IMR-90 (cell line): ENCODE measurements around the gene CFAP90.

Experiments
- CEBPB ChIP-seq: IDR thresholded peaks from 2 replicates; pipeline ENCODE4 v1.6.1; 2012; ENCODE audit warnings: low read depth, low read length, improper control_type of control experiment
- FOS ChIP-seq: fragments of 150-350 bp; IDR thresholded peaks from 2 replicates; pipeline ENCODE4 v1.6.1; 2016; ENCODE audit warnings: low read depth, low read length
- MAFK ChIP-seq: IDR thresholded peaks from 2 replicates; pipeline ENCODE4 v1.6.1; 2012; ENCODE audit warnings: low read depth, low read length, improper control_type of control experiment
- MAZ ChIP-seq: IDR thresholded peaks from 2 replicates; pipeline ENCODE4 v1.6.1; 2012; ENCODE audit warnings: low read depth, mild to moderate bottlenecking, low read length, improper control_type of control experiment, moderate library complexity, borderline replicate concordance
- POLR2A ChIP-seq: IDR thresholded peaks from 2 replicates; pipeline ENCODE4 v1.6.1; 2012; ENCODE audit warnings: mild to moderate bottlenecking, low read depth, low read length
- RAD21 ChIP-seq: IDR thresholded peaks from 2 replicates; pipeline ENCODE4 v1.6.1; 2012; ENCODE audit warnings: low read length, improper control_type of control experiment
- RCOR1 ChIP-seq: IDR thresholded peaks from 2 replicates; pipeline ENCODE4 v1.6.1; 2012; ENCODE audit warnings: mild to moderate bottlenecking, low read length, improper control_type of control experiment; ENCODE audit not compliant: insufficient replicate concordance
- SMC3 ChIP-seq: fragments of 150-350 bp; IDR thresholded peaks from 2 replicates; pipeline ENCODE4 v1.6.1; 2016; ENCODE audit warnings: low read depth, mild to moderate bottlenecking, antibody characterized with exemption, low read length, moderate library complexity
- TF ChIP-seq, protein P1 (sequence below): conservative IDR thresholded peaks from 2 replicates; pipeline ENCODE4 v1.5.1; 2012; ENCODE audit warnings: mild to moderate bottlenecking, low read depth, low read length, improper control_type of control experiment
- TF ChIP-seq, protein P2 (sequence below): fragments of 150-350 bp; IDR thresholded peaks from 2 replicates; pipeline ENCODE4 v1.6.1; 2016; ENCODE audit warnings: low read depth, mild to moderate bottlenecking, low read length, moderate library complexity, borderline replicate concordance

DNA sequence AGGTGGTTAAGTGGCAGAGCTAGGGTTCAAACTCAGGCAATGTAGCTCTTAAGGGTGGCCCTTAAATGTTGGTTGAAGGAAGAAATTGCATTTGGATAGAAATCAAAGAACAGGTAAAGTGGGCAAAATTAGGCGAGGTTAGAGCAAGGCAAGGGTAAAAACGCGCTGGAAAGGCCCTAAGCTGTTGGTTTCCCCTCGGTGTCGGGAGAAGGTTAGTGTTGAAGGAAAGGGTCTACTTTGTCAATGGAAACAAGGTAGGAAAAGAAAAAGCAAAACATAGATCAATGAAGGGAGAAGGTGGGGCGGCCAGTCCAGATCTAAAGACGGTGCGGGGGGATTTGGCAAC is 17.5 kb upstream of the CFAP90 start:
- no peak for TF ChIP-seq FOS
- TF ChIP-seq CEBPB, result no peak
- TF ChIP-seq, protein P1, sequence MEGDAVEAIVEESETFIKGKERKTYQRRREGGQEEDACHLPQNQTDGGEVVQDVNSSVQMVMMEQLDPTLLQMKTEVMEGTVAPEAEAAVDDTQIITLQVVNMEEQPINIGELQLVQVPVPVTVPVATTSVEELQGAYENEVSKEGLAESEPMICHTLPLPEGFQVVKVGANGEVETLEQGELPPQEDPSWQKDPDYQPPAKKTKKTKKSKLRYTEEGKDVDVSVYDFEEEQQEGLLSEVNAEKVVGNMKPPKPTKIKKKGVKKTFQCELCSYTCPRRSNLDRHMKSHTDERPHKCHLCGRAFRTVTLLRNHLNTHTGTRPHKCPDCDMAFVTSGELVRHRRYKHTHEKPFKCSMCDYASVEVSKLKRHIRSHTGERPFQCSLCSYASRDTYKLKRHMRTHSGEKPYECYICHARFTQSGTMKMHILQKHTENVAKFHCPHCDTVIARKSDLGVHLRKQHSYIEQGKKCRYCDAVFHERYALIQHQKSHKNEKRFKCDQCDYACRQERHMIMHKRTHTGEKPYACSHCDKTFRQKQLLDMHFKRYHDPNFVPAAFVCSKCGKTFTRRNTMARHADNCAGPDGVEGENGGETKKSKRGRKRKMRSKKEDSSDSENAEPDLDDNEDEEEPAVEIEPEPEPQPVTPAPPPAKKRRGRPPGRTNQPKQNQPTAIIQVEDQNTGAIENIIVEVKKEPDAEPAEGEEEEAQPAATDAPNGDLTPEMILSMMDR, result no peak
- no peak for TF ChIP-seq SMC3
- TF ChIP-seq RCOR1, result no peak
- no peak for TF ChIP-seq POLR2A
- TF ChIP-seq MAFK, result no peak
- TF ChIP-seq RAD21, result no peak
- TF ChIP-seq, protein P2, sequence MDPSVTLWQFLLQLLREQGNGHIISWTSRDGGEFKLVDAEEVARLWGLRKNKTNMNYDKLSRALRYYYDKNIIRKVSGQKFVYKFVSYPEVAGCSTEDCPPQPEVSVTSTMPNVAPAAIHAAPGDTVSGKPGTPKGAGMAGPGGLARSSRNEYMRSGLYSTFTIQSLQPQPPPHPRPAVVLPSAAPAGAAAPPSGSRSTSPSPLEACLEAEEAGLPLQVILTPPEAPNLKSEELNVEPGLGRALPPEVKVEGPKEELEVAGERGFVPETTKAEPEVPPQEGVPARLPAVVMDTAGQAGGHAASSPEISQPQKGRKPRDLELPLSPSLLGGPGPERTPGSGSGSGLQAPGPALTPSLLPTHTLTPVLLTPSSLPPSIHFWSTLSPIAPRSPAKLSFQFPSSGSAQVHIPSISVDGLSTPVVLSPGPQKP, result no peak
- TF ChIP-seq MAZ, result no peak
